HepG2 (cell line): ENCODE measurements around the gene NBR1. TPM values are rescaled to one million over a fixed set of nuclear protein-coding genes. Genes with fewer than 3 reads are reported as not detected.

Experiments used
- AKAP8 ChIP-seq: sonication (generic); formaldehyde crosslinking; IDR thresholded peaks from 2 replicates; pipeline ENCODE4 v1.5.1; 2020; ENCODE audit warnings: mild to moderate bottlenecking, missing genetic modification reagents
- ETV6 ChIP-seq: sonication (generic); formaldehyde crosslinking; conservative IDR thresholded peaks from 2 replicates; pipeline ENCODE4 v1.4.0; 2020; ENCODE audit warnings: missing genetic modification reagents
- FLYWCH1 ChIP-seq: sonication (generic); formaldehyde crosslinking; IDR thresholded peaks from 2 replicates; pipeline ENCODE4 v1.8.1; 2023; ENCODE audit warnings: mild to moderate bottlenecking, missing genetic modification reagents
- HHEX ChIP-seq: IDR thresholded peaks from 2 replicates; pipeline ENCODE4 v1.6.1; 2016; ENCODE audit warnings: control low read depth
- HNRNPLL ChIP-seq: fragments of 200-400 bp; formaldehyde crosslinking; IDR thresholded peaks from 2 replicates; pipeline ENCODE4 v1.6.1; 2017; ENCODE audit warnings: mild to moderate bottlenecking, low read depth, low read length; ENCODE audit not compliant: poor library complexity, severe bottlenecking
- MAZ ChIP-seq, 2 experiments: sonication (generic) in 1 of 2; formaldehyde crosslinking in 1 of 2; IDR thresholded peaks; 2 replicates each; pipeline versions ENCODE4 v1.5.0 to v1.6.1; 2012 to 2020; ENCODE audit warnings: low read depth in 2 of 2, mild to moderate bottlenecking in 2 of 2, borderline replicate concordance in 1 of 2, improper control_type of control experiment in 1 of 2, low read length in 1 of 2, missing genetic modification reagents in 1 of 2, moderate library complexity in 1 of 2
- MTF2 ChIP-seq: sonication (generic); formaldehyde crosslinking; IDR thresholded peaks from 2 replicates; pipeline ENCODE4 v1.5.0; 2020; ENCODE audit warnings: missing genetic modification reagents, borderline replicate concordance
- RFX1 ChIP-seq: fragments of 450-650 bp; IDR thresholded peaks from 2 replicates; pipeline ENCODE4 v1.6.1; 2017
- SALL1 ChIP-seq: sonication (generic); formaldehyde crosslinking; IDR thresholded peaks from 2 replicates; pipeline ENCODE4 v1.8.0; 2022; ENCODE audit warnings: mild to moderate bottlenecking, missing genetic modification reagents
- SOX13 ChIP-seq, 3 experiments: fragments of 450-650 bp in 1 of 3; sonication (generic) in 1 of 3; formaldehyde crosslinking in 1 of 3; IDR thresholded peaks in 2 of 3; conservative IDR thresholded peaks in 1 of 3; 2 replicates each; pipeline versions ENCODE4 v1.5.0 to v1.6.1; 2016 to 2020; ENCODE audit warnings: antibody characterized with exemption in 1 of 3, mild to moderate bottlenecking in 1 of 3, missing compliant biosample characterization in 1 of 3, missing genetic modification reagents in 1 of 3, moderate library complexity in 1 of 3
- SP1 ChIP-seq, 2 experiments: fragments of 450-650 bp in 1 of 2; sonication (generic) in 1 of 2; formaldehyde crosslinking in 1 of 2; IDR thresholded peaks; 2 replicates each; pipeline versions ENCODE4 v1.4.0 to v1.6.1; 2016 to 2020; ENCODE audit warnings: missing genetic modification reagents in 1 of 2
- SRSF1 ChIP-seq: fragments of 200-400 bp; formaldehyde crosslinking; optimal IDR thresholded peaks from 2 replicates; pipeline ENCODE3; 2017; ENCODE audit warnings: mild to moderate bottlenecking, low read depth, low read length, moderate library complexity
- TAF15 ChIP-seq: fragments of 200-400 bp; formaldehyde crosslinking; IDR thresholded peaks from one replicate; pipeline ENCODE4 v1.6.1; 2018; ENCODE audit warnings: mild to moderate bottlenecking, low read depth, low read length; ENCODE audit not compliant: poor library complexity, severe bottlenecking
- UBTF ChIP-seq: sonication (generic); formaldehyde crosslinking; IDR thresholded peaks from 2 replicates; pipeline ENCODE4 v1.4.0; 2020; ENCODE audit warnings: mild to moderate bottlenecking, missing genetic modification reagents
- ZNF143 ChIP-seq: sonication (generic); formaldehyde crosslinking; IDR thresholded peaks from 2 replicates; pipeline ENCODE4 v1.4.0; 2020; ENCODE audit warnings: missing genetic modification reagents
- ZNF24 ChIP-seq: fragments of 450-650 bp; IDR thresholded peaks from 2 replicates; pipeline ENCODE4 v1.6.1; 2017; ENCODE audit warnings: antibody characterized with exemption, mild to moderate bottlenecking
- ZNF292 ChIP-seq: sonication (generic); formaldehyde crosslinking; IDR thresholded peaks from 2 replicates; pipeline ENCODE4 v1.8.1; 2022; ENCODE audit warnings: mild to moderate bottlenecking, low read depth, missing genetic modification reagents, borderline replicate concordance
- ZNF546 ChIP-seq: sonication (generic); formaldehyde crosslinking; conservative IDR thresholded peaks from 2 replicates; pipeline ENCODE4 v1.8.1; 2023; ENCODE audit warnings: mild to moderate bottlenecking, missing genetic modification reagents
- ZNF558 ChIP-seq: sonication (generic); formaldehyde crosslinking; IDR thresholded peaks from 2 replicates; pipeline ENCODE4 v1.9.0; 2022; ENCODE audit warnings: mild to moderate bottlenecking, missing genetic modification reagents, borderline replicate concordance
- ZNF577 ChIP-seq: sonication (generic); formaldehyde crosslinking; IDR thresholded peaks from 2 replicates; pipeline ENCODE4 v1.4.0; 2020; ENCODE audit warnings: mild to moderate bottlenecking, low read depth, missing genetic modification reagents, borderline replicate concordance
- ZNF639 ChIP-seq: conservative IDR thresholded peaks from 2 replicates; pipeline ENCODE4 v1.6.1; 2018; ENCODE audit warnings: missing genetic modification reagents
- ZNF644 ChIP-seq: IDR thresholded peaks from 2 replicates; pipeline ENCODE4 v1.6.1; 2016; ENCODE audit warnings: low read depth
- ZNF816 ChIP-seq: sonication (generic); formaldehyde crosslinking; IDR thresholded peaks from 2 replicates; pipeline ENCODE4 v1.8.0; 2022; ENCODE audit warnings: missing genetic modification reagents, mild to moderate bottlenecking, borderline replicate concordance
- ZSCAN21 ChIP-seq: sonication (generic); formaldehyde crosslinking; IDR thresholded peaks from 2 replicates; pipeline ENCODE4 v1.8.0; 2022; ENCODE audit warnings: mild to moderate bottlenecking, missing genetic modification reagents, moderate library complexity, borderline replicate concordance
- polyA plus RNA-seq, 8 experiments: library from polyadenylated mRNA; depleted of rRNA in 3 of 8; stranded (reverse) in 7 of 8; unstranded in 1 of 8; fragments of >200 nt; fragmentation: Illumina TruSeq in 4 of 8; extraction: Trizol in 4 of 8; gene quantifications; 2 replicates each; pipeline versions ENCODE4 v1.2.1 to v1.2.3, GENCODE V29; 2011 to 2016; ENCODE audit warnings: low read depth in 4 of 8, missing spikeins in 1 of 8, mixed read lengths in 1 of 8; ENCODE audit not compliant: insufficient read depth in 1 of 8
- total RNA-seq, 5 experiments: library from RNA; depleted of rRNA; stranded (reverse); fragments of >200 nt; fragmentation: Illumina TruSeq; extraction: Trizol; gene quantifications; 2 replicates each; pipeline ENCODE4 v1.2.3, GENCODE V29; 2016; ENCODE audit warnings: low read depth in 1 of 5
- TF ChIP-seq, protein P1 (sequence below): sonication (generic); formaldehyde crosslinking; IDR thresholded peaks from 2 replicates; pipeline ENCODE4 v1.8.0; 2023; ENCODE audit warnings: mild to moderate bottlenecking, missing genetic modification reagents
- TF ChIP-seq, protein P2 (sequence below): sonication (generic); formaldehyde crosslinking; IDR thresholded peaks from 2 replicates; pipeline ENCODE4 v1.4.0; 2020; ENCODE audit warnings: missing genetic modification reagents

NBR1 gene
- total and polyA plus RNA-seq, 2 of the 13 experiments (the other 11 are each of a cell fraction or from before 2014, with no cell fraction given), result 51.7 to 121 TPM

GRCh38 chr17:43217614-43218087 lies 46.6 kb downstream of the NBR1 start (continued):
- TF ChIP-seq ZNF577 (CRISPR knock-in tag) (no peak), ZNF558 (0 out of 2 replicates have a peak, but pooled peaks have one; percentile 45), HNRNPLL (no peak), ETV6 (CRISPR knock-in tag) (peak; percentile 61; the same call in 1 of the 2 replicates), FLYWCH1 (CRISPR knock-in tag) (peak; percentile 5; the same call in 1 of the 2 replicates), AKAP8 (no peak), ZNF143 (CRISPR knock-in tag) (no peak), ZNF24 (no peak), SALL1 (CRISPR knock-in tag) (no peak), ZSCAN21 (no peak), ZNF639 (no peak), HHEX (CRISPR knock-in tag) (no peak), ZNF644 (CRISPR knock-in tag) (no peak), SRSF1 (no peak), MTF2 (no peak), MAZ (IDR thresholded peaks at IDR 0.05; ENCODE audit: borderline replicate concordance, low read depth, low read length) (no peak), MAZ (CRISPR knock-in tag; IDR thresholded peaks at IDR 0.05; ENCODE audit: low read depth) (no peak; the same call in 1 of the 2 replicates), ZNF546 (CRISPR knock-in tag) (peak; percentile 43; the same call in 1 of the 2 replicates), ZNF816 (CRISPR knock-in tag) (no peak), UBTF (no peak), RFX1 (no peak), ZNF292 (CRISPR knock-in tag) (no peak), SP1 (IDR thresholded peaks at IDR 0.05) (no peak), SP1 (CRISPR knock-in tag; IDR thresholded peaks at IDR 0.05) (no peak), TAF15 (no peak), SOX13 (IDR thresholded peaks at IDR 0.05) (no peak), SOX13 (CRISPR knock-in tag; conservative IDR thresholded peaks at IDR 0.05 in 1 of 2, IDR thresholded peaks at IDR 0.05 in 1 of 2) (no peak)
- TF ChIP-seq, protein P1, sequence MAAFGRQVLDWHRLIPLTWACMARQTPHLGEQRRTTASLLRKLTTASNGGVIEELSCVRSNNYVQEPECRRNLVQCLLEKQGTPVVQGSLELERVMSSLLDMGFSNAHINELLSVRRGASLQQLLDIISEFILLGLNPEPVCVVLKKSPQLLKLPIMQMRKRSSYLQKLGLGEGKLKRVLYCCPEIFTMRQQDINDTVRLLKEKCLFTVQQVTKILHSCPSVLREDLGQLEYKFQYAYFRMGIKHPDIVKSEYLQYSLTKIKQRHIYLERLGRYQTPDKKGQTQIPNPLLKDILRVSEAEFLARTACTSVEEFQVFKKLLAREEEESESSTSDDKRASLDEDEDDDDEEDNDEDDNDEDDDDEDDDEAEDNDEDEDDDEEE, result no peak
- TF ChIP-seq, protein P2, sequence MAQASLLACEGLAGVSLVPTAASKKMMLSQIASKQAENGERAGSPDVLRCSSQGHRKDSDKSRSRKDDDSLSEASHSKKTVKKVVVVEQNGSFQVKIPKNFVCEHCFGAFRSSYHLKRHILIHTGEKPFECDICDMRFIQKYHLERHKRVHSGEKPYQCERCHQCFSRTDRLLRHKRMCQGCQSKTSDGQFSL, result no peak
